G401.6 (cell line): Measurements from ENCODE around the gene RBBP7.
A peak's percentile ranks its signal among the peaks of the same experiment; 100 is the strongest.

Source experiments
- FAIRE-seq: peaks from 2 replicates; lab custom pipeline; 2012; peaks lifted over from hg19 to GRCh38; lab: Jason Lieb, UNC

RBBP7 gene

DNA sequence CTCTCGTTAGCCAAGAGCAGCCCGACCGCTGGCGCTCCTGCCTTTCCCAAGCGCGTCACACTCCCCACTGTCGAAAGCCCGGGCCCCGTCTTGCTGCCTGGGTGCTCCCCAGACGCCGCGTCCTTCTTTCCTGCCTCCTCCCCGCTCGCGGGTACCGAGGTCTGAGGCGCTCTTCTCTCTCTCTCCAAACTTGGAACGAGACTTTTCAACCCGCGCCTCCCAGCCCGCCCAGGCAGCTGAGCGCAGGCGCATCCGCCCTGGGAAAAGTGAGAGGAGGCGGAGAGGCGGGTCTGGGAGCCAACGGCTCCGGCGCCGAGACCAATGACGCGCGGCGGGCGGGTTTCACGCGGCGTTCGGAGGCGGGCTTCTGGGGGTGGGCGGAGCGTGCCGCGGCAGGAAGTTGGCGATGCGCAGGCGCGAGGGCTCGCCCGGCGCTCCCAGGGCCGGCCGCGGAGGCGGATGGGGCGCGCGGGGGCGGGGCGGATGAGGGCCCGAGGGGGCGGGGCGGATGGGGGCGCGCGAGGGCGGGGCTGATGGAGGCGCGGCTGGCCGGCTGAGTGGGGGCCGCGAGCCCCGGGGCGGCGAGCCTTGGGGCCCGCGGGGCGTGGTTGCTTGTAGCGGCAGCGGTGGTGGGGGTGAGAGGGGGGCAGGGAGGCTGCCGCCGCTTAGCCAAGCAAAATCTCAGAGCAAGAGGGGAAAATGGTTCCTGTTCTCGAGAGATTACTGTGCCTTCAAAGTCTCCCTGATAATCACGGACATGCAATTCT is at the start of gene RBBP7:
TSS of gene RBBP7 (minus strand) at position 268 of the 767 bp plus-strand sequence. CDS start 309 bp downstream, outside the sequence.
- FAIRE-seq: peak; percentile 44

DNA sequence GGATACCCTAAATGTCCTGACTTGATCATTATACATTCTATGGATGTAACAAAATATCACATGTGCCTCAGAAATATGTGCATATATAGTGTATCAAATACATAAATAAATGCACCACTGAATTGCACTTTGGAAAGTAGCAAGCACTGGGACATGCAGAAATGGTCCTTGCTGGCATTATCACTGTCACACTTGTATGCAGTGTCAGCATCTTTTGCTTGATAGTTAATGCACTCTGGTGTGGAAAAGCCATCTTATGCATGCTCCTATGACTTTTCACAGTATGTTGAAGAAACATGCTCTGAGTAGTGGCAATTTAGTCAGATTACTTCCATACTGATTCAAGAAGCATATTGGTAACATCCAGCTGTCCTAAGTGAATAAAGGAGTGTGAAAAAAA is 48.8 kb upstream of the RBBP7 start:
- no peak for FAIRE-seq

DNA sequence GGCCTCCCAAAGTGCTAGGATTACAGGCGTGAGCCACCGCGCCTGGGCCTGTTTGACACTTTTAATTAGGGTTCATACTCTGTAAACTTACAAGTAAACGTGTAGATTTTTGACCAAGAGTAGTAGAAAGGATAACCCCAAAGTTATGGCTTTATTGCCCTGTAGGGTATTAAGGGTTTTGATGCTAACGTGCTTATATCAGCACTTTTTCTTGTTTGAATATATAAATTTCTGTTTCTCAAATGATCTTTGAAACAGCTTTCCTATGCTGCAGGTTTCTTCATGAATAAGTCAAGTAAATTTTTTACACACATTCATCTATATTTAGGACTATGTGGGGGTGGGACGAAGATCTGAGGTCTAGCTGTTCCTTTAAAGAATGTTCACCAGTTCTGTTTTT is 47.0 kb upstream of the RBBP7 start:
- no peak for FAIRE-seq

DNA sequence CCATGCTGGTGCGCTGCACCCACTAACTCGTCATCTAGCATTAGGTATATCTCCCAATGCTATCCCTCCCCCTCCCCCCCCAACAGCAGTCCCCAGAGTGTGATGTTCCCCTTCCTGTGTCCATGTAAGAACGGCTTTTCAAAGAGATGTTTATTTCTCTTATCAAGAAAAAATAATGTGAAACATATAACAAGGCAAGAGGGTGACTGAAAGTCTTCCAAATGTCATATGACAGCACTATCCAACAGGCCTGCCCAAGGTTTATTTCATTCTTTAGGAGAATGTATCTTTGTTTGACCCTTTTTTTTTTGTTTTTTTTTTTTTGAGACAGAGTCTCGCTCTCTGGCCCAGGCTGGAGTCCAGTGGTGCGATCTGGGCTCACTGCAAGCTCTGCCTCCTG is 46.4 kb upstream of the RBBP7 start:
- FAIRE-seq: no peak

DNA sequence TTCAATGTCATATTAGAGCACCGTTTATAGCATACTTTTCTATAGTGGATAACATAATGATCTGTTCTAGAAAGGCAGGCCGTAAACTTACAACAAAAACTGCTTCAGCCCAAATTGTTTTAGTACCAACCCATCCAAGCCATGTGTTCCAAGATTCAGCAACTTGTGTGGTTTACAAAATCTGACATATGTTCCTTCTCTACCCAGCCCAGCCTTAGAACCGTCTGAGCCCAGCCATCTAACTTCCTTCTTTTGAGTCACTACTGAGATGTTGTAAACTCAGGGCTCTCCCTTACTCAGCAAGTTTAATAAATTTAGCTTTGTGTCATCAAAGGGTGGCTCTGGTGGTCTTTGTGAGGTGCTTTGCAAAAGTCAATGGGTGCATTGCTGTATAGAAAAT is 43.9 kb upstream of the RBBP7 start:
- no peak for FAIRE-seq

DNA sequence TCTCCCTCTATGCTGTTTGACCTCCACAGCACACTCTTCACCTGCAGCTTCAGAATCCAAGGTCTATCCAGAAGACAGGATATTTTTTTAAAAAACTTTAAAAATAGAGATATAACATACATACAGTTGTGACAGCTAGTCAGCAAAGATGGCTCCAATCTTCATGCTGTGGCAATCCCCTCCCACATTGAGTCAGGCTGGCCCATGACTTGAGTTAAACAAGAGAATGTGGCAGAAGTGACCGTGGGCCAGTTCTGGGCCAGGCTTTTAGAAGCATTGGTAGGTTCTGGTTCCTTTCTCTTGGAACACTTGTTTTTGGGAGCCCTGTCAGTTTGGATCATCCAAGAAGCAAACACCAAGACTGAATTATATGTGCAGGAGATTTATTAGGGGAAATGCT is 40.2 kb upstream of the RBBP7 start:
- FAIRE-seq: no peak

DNA sequence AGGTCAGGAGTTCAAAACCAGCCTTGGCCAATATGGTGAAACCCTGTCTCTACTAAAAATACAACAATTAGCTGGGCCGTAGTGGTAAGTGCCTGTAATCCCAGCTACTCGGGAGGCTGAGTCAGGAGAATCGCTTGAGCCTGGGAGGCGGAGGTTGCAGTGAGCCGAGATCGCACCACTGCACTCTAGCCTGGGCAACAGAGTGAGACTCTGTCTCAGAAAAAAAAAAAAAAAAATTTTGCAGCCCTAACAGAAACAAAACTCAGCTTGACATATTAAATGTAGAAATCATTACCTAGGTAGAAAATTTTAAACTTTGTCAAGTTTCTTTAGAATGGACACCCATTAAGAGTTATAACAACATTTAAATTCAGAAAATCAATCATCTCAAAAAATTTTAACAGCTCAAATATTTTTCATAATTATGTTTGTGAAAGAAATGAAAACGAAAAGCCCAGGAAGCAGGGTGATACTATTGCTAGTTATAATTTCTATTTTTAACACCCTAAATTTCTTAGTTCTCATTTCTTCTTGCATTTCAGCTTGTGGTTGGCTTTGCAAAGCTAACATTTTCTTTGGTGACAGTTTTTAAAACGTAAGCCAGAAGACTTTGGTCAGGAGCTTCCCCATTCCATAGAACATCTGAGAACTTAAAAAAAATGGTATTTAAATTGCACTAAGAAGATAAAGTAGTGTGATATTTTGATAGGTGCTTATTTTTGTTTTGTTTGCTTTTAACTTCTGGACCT is 33.3 kb upstream of the RBBP7 start:
- no peak for FAIRE-seq

DNA sequence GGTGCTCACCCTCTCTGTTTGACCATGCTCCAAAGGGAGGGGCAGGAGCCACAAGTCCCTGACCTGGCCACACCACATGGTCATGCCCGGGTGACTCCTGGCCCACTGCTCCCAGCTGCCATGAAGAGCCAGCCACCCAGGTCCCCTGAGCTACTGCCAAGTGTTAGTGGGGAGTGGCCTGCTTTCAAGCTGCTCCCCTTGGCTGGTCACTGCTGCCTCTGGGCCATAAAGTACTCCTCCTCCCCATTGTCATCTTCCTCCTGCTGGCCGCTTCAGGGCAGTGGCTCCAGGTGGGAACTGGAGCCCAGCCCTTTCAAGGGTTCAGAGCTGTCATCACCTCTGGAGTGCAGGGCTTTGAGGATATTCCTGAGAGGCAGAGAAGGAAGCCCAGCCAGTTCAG is 27.3 kb upstream of the RBBP7 start:
- FAIRE-seq: no peak

DNA sequence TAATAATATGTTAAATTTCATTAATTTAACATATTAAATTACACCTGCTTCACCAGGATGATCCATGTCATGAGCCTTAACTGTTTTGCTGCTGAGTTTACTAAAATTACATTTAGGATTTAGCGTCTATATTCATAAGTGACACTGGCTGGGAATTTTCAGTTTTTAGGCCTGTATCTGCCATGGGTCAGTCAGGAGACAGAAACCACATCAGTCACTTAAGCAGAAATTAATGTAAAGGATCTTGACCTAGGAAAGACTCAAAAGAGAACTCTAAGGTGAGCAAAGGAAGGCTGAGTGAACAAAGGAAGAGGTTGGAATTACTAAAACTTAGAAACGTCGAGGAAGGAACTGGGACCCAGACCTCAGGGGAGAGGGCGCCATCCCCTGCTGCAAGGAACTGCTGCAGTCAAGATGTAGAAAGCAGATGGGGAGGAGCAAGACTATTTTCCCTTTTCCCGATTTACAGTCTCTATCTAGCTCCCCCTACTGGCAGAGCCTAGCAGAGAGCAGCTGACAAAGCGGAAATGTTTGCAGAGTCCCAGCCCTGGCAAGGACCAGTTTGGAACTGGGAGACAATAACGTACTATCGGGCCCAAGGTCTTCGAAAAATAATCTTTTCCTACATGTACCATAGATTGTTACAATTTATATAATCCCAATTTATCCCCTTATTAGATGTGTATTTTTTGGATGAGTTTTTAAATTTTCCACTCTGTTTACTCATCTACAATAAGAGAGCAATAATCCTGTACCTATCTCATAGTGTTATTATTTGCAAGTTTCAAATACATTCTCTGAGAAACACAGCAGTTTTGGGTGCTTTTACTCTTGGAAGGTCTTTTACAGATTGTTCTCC is 22.6 kb upstream of the RBBP7 start:
- FAIRE-seq: peak; percentile 96

DNA sequence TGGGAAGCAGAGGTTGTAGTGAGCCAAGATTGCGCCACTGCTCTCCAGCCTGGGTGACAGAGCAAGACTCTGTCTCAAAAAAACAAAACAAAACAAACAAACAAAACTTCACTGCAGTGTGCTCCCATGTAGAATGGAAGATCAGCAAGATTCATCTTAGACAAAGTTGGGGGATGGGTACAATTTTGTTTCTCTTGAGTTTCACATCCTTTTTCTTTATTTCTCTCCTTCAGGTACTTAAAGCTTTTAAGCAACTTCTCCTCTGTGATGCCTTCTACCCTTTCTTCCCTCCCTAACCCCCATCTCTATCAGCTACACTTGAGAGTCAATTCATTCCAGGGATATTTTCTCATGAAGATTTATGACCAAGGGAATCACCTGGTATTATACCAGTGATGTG is 15.5 kb upstream of the RBBP7 start:
- FAIRE-seq: no peak

DNA sequence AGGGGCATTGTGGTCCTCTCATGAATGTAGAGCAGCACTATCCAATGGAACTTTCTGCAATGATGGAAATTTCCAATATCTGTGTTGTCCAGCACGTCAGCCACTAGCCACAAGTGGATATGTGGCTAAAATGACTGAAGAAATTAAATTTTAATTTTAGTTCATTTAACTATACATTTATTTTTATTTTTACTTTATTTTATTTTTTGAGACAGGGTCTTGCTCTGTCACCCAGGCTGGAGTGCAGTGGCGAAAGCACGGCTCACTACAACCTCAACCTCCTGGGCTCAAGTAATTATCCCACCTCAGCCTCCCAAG is 13.3 kb upstream of the RBBP7 start:
- FAIRE-seq: no peak

DNA sequence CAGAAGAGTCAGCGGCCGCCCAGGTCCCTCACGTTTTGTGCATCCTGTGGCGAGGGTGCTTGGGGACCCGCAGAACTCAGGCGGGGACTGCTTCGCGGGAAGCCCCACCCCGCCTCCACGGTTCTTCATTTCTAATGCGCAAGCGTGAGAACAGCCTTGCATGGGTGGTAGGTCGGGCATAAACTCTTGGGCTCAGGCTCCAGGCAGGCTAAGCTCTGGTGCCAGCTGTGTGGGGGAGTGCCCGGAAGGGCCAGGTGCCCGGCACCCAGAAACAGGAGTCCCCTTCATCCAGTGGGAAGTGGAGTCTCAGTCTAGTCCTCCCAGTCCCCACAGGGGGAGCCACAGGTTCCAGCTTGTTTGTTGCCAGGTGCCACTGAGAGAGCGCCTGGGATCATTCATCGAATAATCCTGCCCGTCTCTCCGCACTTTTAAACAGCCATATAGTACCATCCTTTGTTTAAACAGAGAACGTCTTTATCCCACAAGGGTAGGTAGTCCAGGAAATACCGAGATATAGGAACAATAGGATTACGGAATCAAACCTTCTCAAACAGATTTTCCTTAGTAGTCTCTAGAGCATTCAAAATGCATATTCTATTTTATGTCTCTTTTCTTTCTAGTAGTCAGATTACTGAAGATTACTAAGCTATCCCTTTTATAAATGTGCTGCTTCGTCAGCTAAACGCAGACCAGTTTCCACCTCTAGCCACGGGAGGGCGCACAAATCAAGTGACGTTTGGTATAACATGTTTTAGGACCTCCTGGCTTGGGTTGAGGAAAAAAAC is 12.7 kb upstream of the RBBP7 start:
- FAIRE-seq: peak; percentile 92

DNA sequence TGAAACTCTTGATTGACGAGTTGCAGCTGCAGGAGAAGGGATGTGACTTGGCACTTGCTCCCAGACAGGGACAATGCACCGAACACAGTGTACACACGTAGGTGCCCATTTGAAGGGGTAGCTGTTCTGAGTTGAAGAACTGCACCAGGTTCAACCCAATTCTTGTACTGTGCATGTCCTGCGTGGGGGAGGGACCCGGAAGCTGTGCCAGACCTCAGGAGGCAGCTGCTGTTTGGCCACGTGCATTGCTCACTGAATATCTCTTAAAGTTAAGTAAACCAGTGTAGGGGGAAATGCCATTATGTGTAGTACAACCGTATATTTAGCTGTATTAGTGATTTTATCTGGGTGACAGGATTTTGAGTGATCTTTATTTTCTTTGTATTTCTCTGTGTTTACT is 12.0 kb upstream of the RBBP7 start:
- no peak for FAIRE-seq

DNA sequence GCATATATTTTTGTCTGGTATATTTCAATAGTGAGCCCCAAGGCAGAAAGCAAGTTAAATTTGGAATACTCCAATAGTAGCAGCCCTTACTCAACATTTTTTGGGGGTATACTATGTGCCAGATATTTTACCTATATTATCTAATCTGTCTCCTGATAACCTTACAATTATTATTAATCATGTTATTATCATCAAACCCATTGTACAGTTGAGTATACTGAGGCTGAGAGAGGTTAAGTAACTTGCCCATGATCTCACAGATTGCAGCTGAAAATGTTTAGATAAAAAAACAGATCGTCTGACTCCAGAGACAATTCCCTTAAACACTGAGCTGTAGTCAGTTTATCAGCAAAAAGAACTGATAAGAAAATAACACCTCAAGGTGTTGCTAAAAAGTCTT is 6.5 kb upstream of the RBBP7 start:
- no peak for FAIRE-seq

DNA sequence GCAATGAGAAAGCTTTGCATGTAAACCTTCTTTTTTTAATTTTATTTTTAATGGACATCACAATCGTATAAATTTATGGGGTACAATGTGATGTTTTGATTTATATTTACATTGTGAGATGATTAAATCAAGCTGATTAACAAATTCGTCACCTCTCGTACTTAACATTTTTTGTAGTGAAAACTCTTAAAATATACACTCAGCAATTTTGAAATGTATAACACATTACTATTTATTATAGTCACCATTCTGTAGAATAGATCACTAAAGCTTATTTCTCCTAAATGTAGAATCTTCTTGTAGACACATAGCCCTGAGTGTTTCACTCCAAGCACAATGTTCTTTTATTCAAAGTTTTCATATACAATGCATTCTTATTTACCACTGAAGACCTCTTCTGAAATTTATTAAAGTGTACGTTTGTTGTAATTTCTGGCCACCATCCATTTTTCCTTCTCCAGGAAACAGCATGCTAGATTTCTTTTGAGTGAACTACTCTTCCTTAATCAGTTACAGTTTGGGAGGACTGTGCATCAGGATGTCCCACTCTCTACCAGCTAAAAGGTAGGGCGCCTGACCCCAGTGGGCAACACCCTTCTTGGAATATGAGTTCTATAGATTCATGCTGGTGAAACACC is 4.4 kb upstream of the RBBP7 start:
- no peak for FAIRE-seq

DNA sequence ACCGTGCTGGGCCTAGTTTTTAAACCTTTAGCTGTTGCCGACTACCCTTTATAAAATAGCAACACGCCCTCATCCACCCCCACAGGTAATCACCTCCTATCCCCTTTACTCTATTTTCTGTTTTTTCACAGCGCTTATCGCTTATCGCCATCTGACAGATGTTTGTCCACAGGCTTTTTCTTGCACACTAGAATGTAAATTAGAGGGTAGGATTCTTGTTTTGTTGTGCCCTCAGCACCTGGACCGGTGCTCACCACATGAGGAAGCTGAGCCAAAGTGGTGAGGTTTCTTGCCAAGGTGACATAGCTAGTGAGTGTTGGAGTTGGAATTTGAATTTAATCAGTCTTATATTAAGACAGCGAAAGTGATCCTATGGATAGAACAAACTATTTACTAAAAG is 2.9 kb upstream of the RBBP7 start:
- no peak for FAIRE-seq

DNA sequence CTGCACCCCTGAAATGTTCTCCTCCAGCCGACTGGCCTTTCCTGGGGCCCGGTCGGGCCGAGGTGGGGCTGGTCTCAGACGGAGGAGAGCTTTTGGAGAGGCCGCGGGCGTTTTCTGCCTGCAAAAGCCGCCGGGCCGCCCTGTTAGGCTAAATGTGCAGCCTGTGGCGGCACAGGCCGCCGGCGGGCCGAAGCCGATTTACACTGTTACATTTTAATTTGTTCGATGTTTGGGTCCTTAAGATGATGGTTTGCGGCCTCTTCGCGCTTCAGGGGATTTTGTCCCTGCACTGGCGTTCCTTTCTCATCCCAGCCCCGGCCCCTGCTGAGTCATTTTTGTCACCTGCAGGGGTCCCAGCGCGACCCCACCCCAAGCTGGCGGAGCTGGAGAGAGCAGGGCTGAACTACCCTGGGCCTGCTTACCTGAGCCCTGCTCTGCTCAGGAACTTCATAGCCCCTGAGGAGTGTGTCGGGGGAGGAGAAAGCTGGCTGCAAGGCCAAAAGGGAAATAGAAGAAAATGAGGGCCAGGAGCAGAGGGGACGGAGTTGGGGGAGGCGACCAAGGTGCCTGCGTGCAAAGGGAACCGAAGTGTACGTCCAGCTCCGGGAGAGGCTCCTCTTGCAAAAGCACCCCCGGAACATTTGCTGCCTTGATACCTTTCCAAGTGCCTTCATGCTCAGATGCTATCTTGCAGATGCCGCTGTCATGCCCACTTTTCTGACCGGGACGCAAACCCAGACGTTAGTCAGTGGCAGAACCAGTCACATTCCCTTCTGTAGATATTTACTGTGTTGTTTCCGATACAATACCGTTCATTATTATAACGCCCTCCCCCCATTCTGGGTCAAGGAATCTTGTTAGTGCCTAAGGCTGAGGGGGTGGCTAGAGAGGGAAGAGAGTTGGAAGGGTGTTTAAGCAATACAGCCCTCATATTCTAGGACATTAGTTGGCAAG is 977 bp upstream of the RBBP7 start:
- FAIRE-seq: no peak

DNA sequence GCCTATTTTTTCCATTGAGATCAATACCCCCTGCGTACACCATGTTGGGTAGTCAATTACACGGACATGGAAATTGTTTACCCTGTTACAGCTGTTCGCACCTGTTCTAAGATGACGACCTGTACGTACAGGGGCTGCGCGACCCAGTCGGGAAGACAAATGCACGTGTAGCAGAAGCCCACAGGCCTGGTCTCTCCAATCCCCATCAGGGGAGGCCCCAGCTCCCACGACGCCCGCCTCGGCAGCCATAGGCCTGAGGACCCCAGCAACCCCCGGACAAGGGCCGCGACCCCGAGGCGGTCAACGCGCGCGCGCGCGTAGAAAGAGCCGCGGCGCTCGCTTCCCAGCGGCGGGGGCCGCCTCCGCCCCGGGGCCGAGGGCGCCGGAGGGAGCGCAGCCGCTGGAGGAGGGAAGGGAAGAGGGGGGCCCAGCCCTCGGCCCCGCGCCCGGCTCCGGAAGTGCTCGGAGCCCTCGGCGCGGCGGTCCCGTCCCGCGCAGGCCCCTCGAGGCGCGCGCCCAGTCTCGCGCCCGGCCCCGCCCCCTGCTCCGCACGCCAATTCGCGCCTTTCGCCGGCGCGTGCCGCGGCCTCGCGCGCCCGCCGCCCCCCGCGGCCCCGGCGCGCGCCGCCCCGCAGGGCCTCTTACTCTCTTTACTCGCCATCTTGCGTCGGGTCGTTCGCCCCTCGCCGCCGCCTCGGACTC is 618 bp downstream of the RBBP7 start:
- no peak for FAIRE-seq

DNA sequence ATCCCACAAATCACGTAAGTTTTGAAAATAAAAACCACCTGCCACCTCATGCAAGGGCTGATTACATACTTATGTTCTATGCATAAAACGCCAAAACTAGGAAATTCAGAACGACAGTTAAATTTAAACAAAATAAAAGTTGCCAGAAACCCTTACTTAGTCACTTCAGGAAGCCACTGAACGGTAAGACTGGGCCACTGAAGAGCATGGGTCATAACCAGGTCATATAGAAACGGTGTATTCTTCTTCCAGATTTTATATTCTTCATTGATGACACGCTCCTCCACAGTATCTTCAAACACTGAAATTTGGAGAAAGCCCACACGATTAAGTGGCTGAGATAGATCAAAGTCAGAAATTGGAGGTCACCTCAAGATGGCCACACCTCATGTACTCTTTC is 1.2 kb downstream of the RBBP7 start:
- no peak for FAIRE-seq

DNA sequence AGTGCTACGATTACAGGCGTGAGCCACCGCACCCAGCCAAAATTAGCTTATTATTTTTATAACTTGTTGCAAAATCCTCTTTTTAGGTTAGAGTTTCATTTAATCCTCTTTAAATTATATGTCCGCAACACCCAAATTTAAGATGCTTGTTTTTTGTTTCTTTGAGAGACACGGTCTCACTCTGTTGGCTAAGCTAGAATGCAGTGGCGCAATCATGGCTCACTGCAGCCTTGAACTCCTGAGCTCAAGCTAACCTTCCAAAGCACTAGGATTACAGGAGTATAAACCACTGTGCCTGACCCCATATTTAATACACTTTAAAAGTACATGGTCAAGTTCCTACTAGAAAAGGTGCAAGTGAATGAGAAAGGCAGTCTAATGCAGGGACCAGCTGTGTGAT is 2.2 kb downstream of the RBBP7 start:
- FAIRE-seq: no peak
